Measurements from ENCODE around the gene SBK1.

SBK1 gene

GRCh38 chr16:28289048-28289447 lies 3.3 kb upstream of the SBK1 start:
- TF ChIP-seq FOXP2 (optimal IDR thresholded peaks at IDR 0.05; ENCODE audit: borderline replicate concordance, extremely low read depth, extremely low read length, insufficient read depth) = no peak
- no peak for TF ChIP-seq TAF1 (IDR thresholded peaks at IDR 0.05; ENCODE audit: borderline replicate concordance, insufficient read depth, low read length)
- no peak for TF ChIP-seq SIN3A (IDR thresholded peaks at IDR 0.05; ENCODE audit: borderline replicate concordance, insufficient read depth, low read length)
- no peak for TF ChIP-seq POLR2AphosphoS5 (IDR thresholded peaks at IDR 0.05; ENCODE audit: low read depth, low read length)
- no peak for TF ChIP-seq REST (IDR thresholded peaks at IDR 0.05; ENCODE audit: insufficient read depth in 1 of 2, low read depth in 2 of 2, low read length in 2 of 2)

- TF ChIP-seq FOXP2 (optimal IDR thresholded peaks at IDR 0.05; ENCODE audit: borderline replicate concordance, extremely low read depth, extremely low read length, insufficient read depth) (no peak), POLR2AphosphoS5 (IDR thresholded peaks at IDR 0.05; ENCODE audit: low read depth, low read length) (no peak), SIN3A (IDR thresholded peaks at IDR 0.05; ENCODE audit: borderline replicate concordance, insufficient read depth, low read length) (no peak), TAF1 (IDR thresholded peaks at IDR 0.05; ENCODE audit: borderline replicate concordance, insufficient read depth, low read length) (no peak), REST (IDR thresholded peaks at IDR 0.05; ENCODE audit: insufficient read depth in 1 of 2, low read depth in 2 of 2, low read length in 2 of 2) (no peak)
Measured at GRCh38 chr16:28289939-28290858, 2.1 kb upstream of the SBK1 start.

- TF ChIP-seq TAF1 (IDR thresholded peaks at IDR 0.05; ENCODE audit: borderline replicate concordance, insufficient read depth, low read length) (no peak), POLR2AphosphoS5 (IDR thresholded peaks at IDR 0.05; ENCODE audit: low read depth, low read length) (no peak), REST (IDR thresholded peaks at IDR 0.05; ENCODE audit: insufficient read depth in 1 of 2, low read depth in 2 of 2, low read length in 2 of 2) (no peak), SIN3A (IDR thresholded peaks at IDR 0.05; ENCODE audit: borderline replicate concordance, insufficient read depth, low read length) (no peak), FOXP2 (optimal IDR thresholded peaks at IDR 0.05; ENCODE audit: borderline replicate concordance, extremely low read depth, extremely low read length, insufficient read depth) (no peak)
Measured at GRCh38 chr16:28290859-28291254, 1.5 kb upstream of the SBK1 start.

GRCh38 chr16:28292731-28293600 lies 641 bp downstream of the SBK1 start:
- TF ChIP-seq TAF1 (IDR thresholded peaks at IDR 0.05; ENCODE audit: borderline replicate concordance, insufficient read depth, low read length) (no peak), POLR2AphosphoS5 (IDR thresholded peaks at IDR 0.05; ENCODE audit: low read depth, low read length) (no peak), SIN3A (IDR thresholded peaks at IDR 0.05; ENCODE audit: borderline replicate concordance, insufficient read depth, low read length) (no peak), FOXP2 (optimal IDR thresholded peaks at IDR 0.05; ENCODE audit: borderline replicate concordance, extremely low read depth, extremely low read length, insufficient read depth) (no peak), REST (IDR thresholded peaks at IDR 0.05; ENCODE audit: insufficient read depth in 1 of 2, low read depth in 2 of 2, low read length in 2 of 2) (no peak)

All from PFSK-1 (cell line).